Mesendoderm (in vitro differentiated cells): ENCODE results near the gene EFCAB6.

Experiments
- DNase-seq: peaks from one replicate; pipeline ENCODE4 v3.0.0; 2013
- H2AK5ac ChIP-seq: 2 replicates; pipeline ENCODE4 v1.6.1; 2013; ENCODE audit warnings: low read length, inconsistent platforms
- H2BK120ac ChIP-seq: 2 replicates; pipeline ENCODE4 v1.6.1; 2013; ENCODE audit warnings: low read depth, mild to moderate bottlenecking, low read length, moderate library complexity, mixed read lengths
- H2BK15ac ChIP-seq: replicated peaks from 2 replicates; pipeline ENCODE4 v1.6.1; 2013; ENCODE audit warnings: low read depth, mild to moderate bottlenecking, moderate library complexity
- H2BK5ac ChIP-seq: 2 replicates; pipeline ENCODE4 v1.6.1; 2013; ENCODE audit warnings: low read length, inconsistent platforms
- H3K18ac ChIP-seq: 2 replicates; pipeline ENCODE4 v1.6.1; 2013; ENCODE audit warnings: mild to moderate bottlenecking, low read length, mixed read lengths
- H3K23ac ChIP-seq: one replicate; pipeline ENCODE4 v1.6.1; 2013; ENCODE audit warnings: low read length
- H3K27ac ChIP-seq: 2 replicates; pipeline ENCODE4 v1.5.1; 2013; ENCODE audit warnings: low read depth, mild to moderate bottlenecking, inconsistent platforms, low read length, moderate library complexity
- H3K27me3 ChIP-seq: 2 replicates; pipeline ENCODE4 v1.6.1; 2013; ENCODE audit warnings: low read length, control low read depth, mild to moderate bottlenecking, inconsistent platforms; ENCODE audit not compliant: insufficient read depth, poor library complexity
- H3K36me3 ChIP-seq: 2 replicates; pipeline ENCODE4 v1.6.1; 2013; ENCODE audit warnings: low read length, inconsistent platforms; ENCODE audit not compliant: control insufficient read depth, insufficient read depth
- H3K4ac ChIP-seq: one replicate; pipeline ENCODE4 v1.6.1; 2013; ENCODE audit warnings: low read depth, mild to moderate bottlenecking, low read length, moderate library complexity
- H3K4me1 ChIP-seq: 2 replicates; pipeline ENCODE4 v1.6.1; 2013; ENCODE audit warnings: low read depth, low read length, inconsistent platforms; ENCODE audit not compliant: control insufficient read depth
- H3K4me2 ChIP-seq: 2 replicates; pipeline ENCODE4 v1.6.1; 2013; ENCODE audit warnings: low read length
- H3K4me3 ChIP-seq: 2 replicates; pipeline ENCODE4 v1.5.1; 2013; ENCODE audit warnings: mild to moderate bottlenecking, low read length
- H3K56ac ChIP-seq: one replicate; pipeline ENCODE4 v1.6.1; 2013; ENCODE audit warnings: low read length
- H3K79me1 ChIP-seq: 2 replicates; pipeline ENCODE4 v1.6.1; 2013; ENCODE audit warnings: low read length, inconsistent platforms
- H3K79me2 ChIP-seq: 2 replicates; pipeline ENCODE4 v1.6.1; 2013; ENCODE audit warnings: mild to moderate bottlenecking, low read length; ENCODE audit not compliant: control insufficient read depth, insufficient read depth
- H3K9ac ChIP-seq: 2 replicates; pipeline ENCODE4 v1.6.1; 2013; ENCODE audit warnings: low read length, inconsistent platforms
- H4K5ac ChIP-seq: one replicate; pipeline ENCODE4 v1.6.1; 2013; ENCODE audit warnings: low read length
- H4K8ac ChIP-seq: one replicate; pipeline ENCODE4 v1.6.1; 2013; ENCODE audit warnings: low read depth, mild to moderate bottlenecking, control low read depth, low read length, moderate library complexity
- WGBS: extraction: QIAGEN DNeasy Blood & Tissue Kit; methylation state at CpG from one replicate; pipeline ENCODE4 v1.1.7; 2013; ENCODE audit warnings: low lambda C conversion rate, missing lambda C conversion rate; ENCODE audit not compliant: insufficient coverage; ENCODE audit errors: extremely low coverage; 5-methylcytosine and 5-hydroxymethylcytosine counted together

EFCAB6 gene

DNA sequence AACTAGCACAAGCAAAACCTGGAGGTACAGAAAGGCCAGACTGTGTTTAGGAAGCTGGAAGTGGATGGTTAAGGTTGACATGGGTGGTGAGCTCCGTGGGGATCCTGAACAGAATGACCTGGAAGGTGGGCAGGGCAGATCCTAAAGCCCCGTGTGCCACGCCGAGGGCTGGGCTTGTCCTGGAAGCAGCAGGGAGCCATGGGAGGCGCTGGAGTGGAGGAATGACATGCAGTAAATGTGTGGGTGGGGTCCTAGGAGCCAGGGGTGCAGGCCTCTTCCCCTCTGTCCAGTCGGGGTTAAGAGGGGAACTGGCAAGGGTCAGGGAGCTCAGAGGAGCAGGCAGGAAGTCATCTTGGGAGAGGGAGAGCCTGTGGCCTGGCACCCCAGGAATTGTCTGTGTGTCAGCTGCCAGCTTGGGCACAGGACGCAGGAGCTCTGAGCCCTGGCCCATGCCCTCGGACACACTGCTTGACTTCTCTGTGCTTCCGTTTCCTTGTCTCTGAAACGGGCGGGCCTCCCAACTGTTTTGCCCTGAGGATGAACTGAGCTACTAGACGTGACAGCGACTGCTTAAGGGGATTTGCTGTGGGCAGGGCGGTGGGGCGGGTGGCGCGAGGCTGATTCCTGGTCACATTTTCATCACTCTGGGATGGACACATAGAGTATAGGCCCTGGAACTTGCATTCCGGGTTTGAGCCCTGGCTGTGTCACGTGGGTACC is 324.6 kb downstream of the EFCAB6 start:
- Histone ChIP-seq H3K9ac (no peak overlapping the region), H2BK120ac (no peak overlapping the region), H3K4me1 (no peaks in the 10 kb centered on the region), H3K56ac (no peak overlapping the region), H3K4me2 (no peak overlapping the region), H3K18ac (no peak overlapping the region), H3K79me2 (no peaks in the 10 kb centered on the region), H2AK5ac (no peak overlapping the region), H3K27me3 (no peaks in the 10 kb centered on the region), H3K27ac (no peak overlapping the region), H3K23ac (no peak overlapping the region), H2BK15ac (no peak overlapping the region), H4K8ac (no peak overlapping the region), H3K4me3 (no peak overlapping the region), H3K79me1 (no peaks in the 10 kb centered on the region), H2BK5ac (no peak overlapping the region), H4K5ac (no peak overlapping the region), H3K4ac (no peak overlapping the region), H3K36me3 (no peaks in the 10 kb centered on the region)
- no CpG with 5 or more reads among the region's 19 CpGs for WGBS
- no peak for DNase-seq

DNA sequence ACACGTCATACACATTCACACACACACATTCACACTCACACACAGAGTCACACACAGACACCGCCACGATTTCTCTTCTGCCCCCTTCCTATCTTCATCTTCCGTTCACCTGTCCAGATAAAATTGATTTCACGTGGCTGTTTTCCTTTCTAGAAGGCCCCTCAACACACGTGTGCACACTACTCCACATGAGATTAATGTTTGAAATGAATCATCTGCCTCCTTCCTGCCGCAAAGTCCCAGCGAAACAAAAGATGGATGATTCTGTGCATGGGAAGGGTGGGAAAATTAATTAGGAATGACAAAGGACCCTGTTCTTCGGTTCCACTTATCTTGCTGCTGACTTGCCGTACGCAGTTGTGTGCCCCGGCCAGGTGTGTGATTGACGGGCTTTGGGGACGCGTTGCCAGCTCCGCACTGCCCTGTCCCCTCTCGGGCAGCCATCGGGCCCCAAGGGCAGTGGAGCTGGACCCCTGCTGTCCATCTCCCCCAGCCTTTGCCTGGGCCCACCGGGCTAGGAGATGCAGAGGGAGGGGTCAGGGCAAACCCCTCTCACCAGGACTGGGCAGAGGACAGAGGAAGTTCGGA is 326.5 kb downstream of the EFCAB6 start:
- no peak overlapping the region for H3K27ac ChIP-seq
- H3K79me1 ChIP-seq, result no peaks in the 10 kb centered on the region
- no peak overlapping the region for H2BK5ac ChIP-seq
- no peak overlapping the region for H3K18ac ChIP-seq
- H3K9ac ChIP-seq, result no peak overlapping the region
- no CpG with 5 or more reads among the region's 20 CpGs for WGBS
- H4K8ac ChIP-seq, result no peak overlapping the region
- no peaks in the 10 kb centered on the region for H3K4me1 ChIP-seq
- H3K23ac ChIP-seq, result no peak overlapping the region
- DNase-seq, result no peak
- no peak overlapping the region for H2BK120ac ChIP-seq
- H3K27me3 ChIP-seq, result no peaks in the 10 kb centered on the region
- no peaks in the 10 kb centered on the region for H3K36me3 ChIP-seq
- no peak overlapping the region for H4K5ac ChIP-seq
- H3K4me3 ChIP-seq, result no peak overlapping the region
- H3K56ac ChIP-seq, result no peak overlapping the region
- H3K79me2 ChIP-seq, result no peaks in the 10 kb centered on the region
- H3K4me2 ChIP-seq, result no peak overlapping the region
- no peak overlapping the region for H2AK5ac ChIP-seq
- no peak overlapping the region for H2BK15ac ChIP-seq
- H3K4ac ChIP-seq, result no peak overlapping the region

DNA sequence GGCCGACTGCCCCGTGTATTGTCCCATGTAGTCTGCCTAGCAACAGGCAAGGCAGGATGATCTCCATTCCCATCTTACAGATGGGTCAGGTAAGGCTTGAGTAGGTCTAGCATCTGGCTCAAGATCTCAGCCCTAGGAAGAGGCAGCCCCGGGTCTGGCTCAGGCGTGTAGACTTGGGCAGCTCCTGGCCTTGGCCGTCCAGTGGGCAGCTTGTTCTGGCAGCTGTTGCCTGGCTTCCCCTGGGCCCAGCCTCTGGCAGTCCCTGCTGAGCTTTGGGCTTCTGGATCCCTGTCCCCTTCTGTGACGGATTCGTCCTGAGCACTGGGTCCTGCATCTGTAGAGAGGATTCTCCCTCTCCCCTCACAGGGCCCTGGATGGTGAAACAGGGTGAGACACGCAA is 327.9 kb downstream of the EFCAB6 start:
- Histone ChIP-seq H3K4me2 (no peak overlapping the region), H3K18ac (no peak overlapping the region), H2BK15ac (no peak overlapping the region), H2BK5ac (no peak overlapping the region), H3K4ac (no peak overlapping the region), H3K27me3 (no peaks in the 10 kb centered on the region), H3K79me1 (no peaks in the 10 kb centered on the region), H3K36me3 (no peaks in the 10 kb centered on the region), H4K5ac (no peak overlapping the region), H3K4me1 (no peaks in the 10 kb centered on the region), H3K4me3 (no peak overlapping the region), H2AK5ac (no peak overlapping the region), H3K27ac (no peak overlapping the region), H2BK120ac (no peak overlapping the region), H4K8ac (no peak overlapping the region), H3K9ac (no peak overlapping the region), H3K79me2 (no peaks in the 10 kb centered on the region), H3K23ac (no peak overlapping the region), H3K56ac (no peak overlapping the region)
- WGBS, result no CpG with 5 or more reads among the region's 8 CpGs
- DNase-seq, result no peak

DNA sequence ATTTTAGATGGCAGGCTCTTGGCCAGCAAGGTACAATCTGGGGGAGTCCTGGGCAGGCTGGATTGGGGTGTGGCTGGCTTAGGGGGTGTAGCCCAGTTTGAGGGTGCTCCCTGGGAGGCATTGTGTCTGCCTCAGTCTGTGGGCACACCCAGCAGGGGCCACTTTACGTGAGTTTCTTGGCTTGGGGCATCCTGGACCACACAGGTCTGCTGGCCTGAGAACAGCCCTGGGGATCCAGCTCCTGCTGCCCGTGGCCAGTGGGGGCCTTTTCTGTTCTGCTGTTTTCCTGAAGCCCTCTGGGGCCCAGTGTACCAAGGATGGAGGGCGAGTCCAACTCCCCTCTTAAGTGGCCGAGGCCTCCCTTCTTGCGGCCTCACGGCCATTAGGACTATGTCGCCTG is 328.4 kb downstream of the EFCAB6 start:
- no peak for DNase-seq
- no peak overlapping the region for H3K4ac ChIP-seq
- H3K4me3 ChIP-seq, result no peak overlapping the region
- H2BK5ac ChIP-seq, result no peak overlapping the region
- H3K18ac ChIP-seq, result no peak overlapping the region
- no peak overlapping the region for H3K56ac ChIP-seq
- H3K4me2 ChIP-seq, result no peak overlapping the region
- no peaks in the 10 kb centered on the region for H3K4me1 ChIP-seq
- no peak overlapping the region for H2BK120ac ChIP-seq
- WGBS, result no CpG with 5 or more reads among the region's 7 CpGs
- H4K8ac ChIP-seq, result no peak overlapping the region
- H2AK5ac ChIP-seq, result no peak overlapping the region
- no peak overlapping the region for H3K23ac ChIP-seq
- H3K27ac ChIP-seq, result no peak overlapping the region
- no peaks in the 10 kb centered on the region for H3K27me3 ChIP-seq
- H2BK15ac ChIP-seq, result no peak overlapping the region
- H3K9ac ChIP-seq, result no peak overlapping the region
- H3K79me1 ChIP-seq, result no peaks in the 10 kb centered on the region
- no peaks in the 10 kb centered on the region for H3K36me3 ChIP-seq
- H4K5ac ChIP-seq, result no peak overlapping the region
- no peaks in the 10 kb centered on the region for H3K79me2 ChIP-seq

DNA sequence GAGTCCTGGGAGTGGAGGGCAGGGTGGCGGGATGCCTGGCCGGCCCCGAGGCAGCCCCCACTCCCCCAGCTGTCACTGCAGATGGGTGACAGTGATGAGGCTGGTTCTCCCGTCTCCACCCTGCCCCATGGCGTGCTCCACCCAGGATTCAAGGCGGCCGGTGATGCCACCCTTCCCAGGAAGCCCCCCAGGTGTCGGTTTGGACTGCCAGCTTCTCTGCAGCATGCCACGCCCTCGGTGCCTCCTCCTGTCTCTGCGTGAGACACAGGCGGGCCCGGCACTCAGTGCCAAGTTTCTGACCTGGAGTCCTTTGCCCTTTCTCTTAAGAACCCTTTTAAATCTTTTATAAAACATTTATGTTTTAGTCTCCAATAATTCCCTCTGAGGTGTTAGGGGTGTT is 328.8 kb downstream of the EFCAB6 start:
- no peak overlapping the region for H2AK5ac ChIP-seq
- H3K36me3 ChIP-seq, result no peaks in the 10 kb centered on the region
- no peak overlapping the region for H3K4ac ChIP-seq
- H4K5ac ChIP-seq, result no peak overlapping the region
- no CpG with 5 or more reads among the region's 13 CpGs for WGBS
- H3K79me1 ChIP-seq, result no peaks in the 10 kb centered on the region
- H4K8ac ChIP-seq, result no peak overlapping the region
- no peak overlapping the region for H3K27ac ChIP-seq
- no peaks in the 10 kb centered on the region for H3K4me1 ChIP-seq
- H2BK120ac ChIP-seq, result no peak overlapping the region
- DNase-seq, result no peak
- no peak overlapping the region for H2BK15ac ChIP-seq
- no peak overlapping the region for H2BK5ac ChIP-seq
- H3K9ac ChIP-seq, result no peak overlapping the region
- no peaks in the 10 kb centered on the region for H3K27me3 ChIP-seq
- no peak overlapping the region for H3K18ac ChIP-seq
- no peak overlapping the region for H3K4me3 ChIP-seq
- H3K4me2 ChIP-seq, result no peak overlapping the region
- H3K23ac ChIP-seq, result no peak overlapping the region
- H3K56ac ChIP-seq, result no peak overlapping the region
- H3K79me2 ChIP-seq, result no peaks in the 10 kb centered on the region

DNA sequence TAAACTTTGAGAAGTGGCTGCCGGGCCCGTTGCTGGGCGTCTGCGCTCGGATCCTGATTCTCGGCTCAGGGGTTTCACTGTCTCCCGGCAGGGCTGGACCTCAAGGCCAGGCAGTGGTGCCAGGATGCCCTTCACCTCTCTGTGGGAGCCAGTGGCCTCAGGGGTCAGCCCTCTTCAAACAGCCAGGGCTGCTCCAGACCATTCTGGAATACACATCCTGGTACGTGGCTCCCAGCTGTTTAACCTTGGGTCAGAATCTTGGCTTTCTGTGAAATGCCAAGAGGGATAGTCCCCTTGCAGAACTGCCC is 329.8 kb downstream of the EFCAB6 start:
- H2BK5ac ChIP-seq, result no peak overlapping the region
- no peak overlapping the region for H2BK15ac ChIP-seq
- no CpG with 5 or more reads among the region's 8 CpGs for WGBS
- H3K4me1 ChIP-seq, result no peaks in the 10 kb centered on the region
- H3K18ac ChIP-seq, result no peak overlapping the region
- H3K9ac ChIP-seq, result no peak overlapping the region
- no peaks in the 10 kb centered on the region for H3K79me1 ChIP-seq
- peak; percentile 60 for DNase-seq
- H3K79me2 ChIP-seq, result no peaks in the 10 kb centered on the region
- no peak overlapping the region for H3K4me2 ChIP-seq
- H4K5ac ChIP-seq, result no peak overlapping the region
- H4K8ac ChIP-seq, result no peak overlapping the region
- H3K4me3 ChIP-seq, result no peak overlapping the region
- peak overlapping the region; percentile 89 for H3K23ac ChIP-seq
- no peaks in the 10 kb centered on the region for H3K36me3 ChIP-seq
- no peak overlapping the region for H3K4ac ChIP-seq
- no peak overlapping the region for H3K56ac ChIP-seq
- H3K27ac ChIP-seq, result no peak overlapping the region
- no peak overlapping the region for H2BK120ac ChIP-seq
- H3K27me3 ChIP-seq, result no peaks in the 10 kb centered on the region
- no peak overlapping the region for H2AK5ac ChIP-seq
